ENCODE data around the gene LIN7B.
"Not testable (repeated sequence)": the region's sequence is repeated elsewhere in the genome, so short reads cannot be mapped to it uniquely, and the experiment has no call there.

Gene LIN7B

DNA sequence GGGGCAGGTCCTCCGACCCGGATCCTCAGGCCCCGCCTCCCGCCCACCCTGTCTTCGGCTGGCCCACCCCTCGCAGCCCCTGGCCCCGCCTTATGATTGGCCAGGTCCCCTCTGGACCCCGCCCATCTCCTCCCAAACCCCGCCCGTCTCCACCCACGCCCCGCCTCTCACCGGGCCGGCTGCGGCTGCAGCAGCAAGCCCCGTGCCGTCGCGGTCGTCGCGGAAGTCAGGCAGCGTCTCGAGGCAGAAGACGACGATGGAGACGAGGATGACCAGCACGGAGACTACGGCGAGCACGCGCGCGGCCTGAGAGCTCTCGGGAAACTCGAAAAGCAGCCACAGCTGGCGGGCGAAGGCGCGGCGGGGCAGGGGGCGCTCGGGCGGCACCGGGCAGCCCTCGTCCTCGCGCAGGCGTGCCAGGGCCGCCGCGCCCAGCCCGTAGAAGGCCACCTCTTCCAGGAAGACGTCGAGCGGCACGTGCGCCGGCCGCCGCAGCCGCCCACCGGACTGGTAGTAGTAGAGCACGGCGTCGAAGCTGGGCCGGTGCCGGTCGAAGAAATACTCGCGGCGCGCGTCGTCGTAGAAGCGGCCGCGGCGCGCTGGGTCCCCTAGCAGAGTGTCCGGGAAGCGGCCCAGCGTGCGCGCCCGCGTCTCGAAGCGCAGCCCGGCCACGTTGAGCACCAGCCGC lies 42.2 kb upstream of the LIN7B start:
- TF ChIP-seq, protein P1, sequence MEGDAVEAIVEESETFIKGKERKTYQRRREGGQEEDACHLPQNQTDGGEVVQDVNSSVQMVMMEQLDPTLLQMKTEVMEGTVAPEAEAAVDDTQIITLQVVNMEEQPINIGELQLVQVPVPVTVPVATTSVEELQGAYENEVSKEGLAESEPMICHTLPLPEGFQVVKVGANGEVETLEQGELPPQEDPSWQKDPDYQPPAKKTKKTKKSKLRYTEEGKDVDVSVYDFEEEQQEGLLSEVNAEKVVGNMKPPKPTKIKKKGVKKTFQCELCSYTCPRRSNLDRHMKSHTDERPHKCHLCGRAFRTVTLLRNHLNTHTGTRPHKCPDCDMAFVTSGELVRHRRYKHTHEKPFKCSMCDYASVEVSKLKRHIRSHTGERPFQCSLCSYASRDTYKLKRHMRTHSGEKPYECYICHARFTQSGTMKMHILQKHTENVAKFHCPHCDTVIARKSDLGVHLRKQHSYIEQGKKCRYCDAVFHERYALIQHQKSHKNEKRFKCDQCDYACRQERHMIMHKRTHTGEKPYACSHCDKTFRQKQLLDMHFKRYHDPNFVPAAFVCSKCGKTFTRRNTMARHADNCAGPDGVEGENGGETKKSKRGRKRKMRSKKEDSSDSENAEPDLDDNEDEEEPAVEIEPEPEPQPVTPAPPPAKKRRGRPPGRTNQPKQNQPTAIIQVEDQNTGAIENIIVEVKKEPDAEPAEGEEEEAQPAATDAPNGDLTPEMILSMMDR (IDR thresholded peaks at IDR 0.05; ENCODE audit: extremely low read depth, missing control alignments) = no peak
- peak; percentile 40 for DNase-seq (ENCODE audit: low spot score)

DNA sequence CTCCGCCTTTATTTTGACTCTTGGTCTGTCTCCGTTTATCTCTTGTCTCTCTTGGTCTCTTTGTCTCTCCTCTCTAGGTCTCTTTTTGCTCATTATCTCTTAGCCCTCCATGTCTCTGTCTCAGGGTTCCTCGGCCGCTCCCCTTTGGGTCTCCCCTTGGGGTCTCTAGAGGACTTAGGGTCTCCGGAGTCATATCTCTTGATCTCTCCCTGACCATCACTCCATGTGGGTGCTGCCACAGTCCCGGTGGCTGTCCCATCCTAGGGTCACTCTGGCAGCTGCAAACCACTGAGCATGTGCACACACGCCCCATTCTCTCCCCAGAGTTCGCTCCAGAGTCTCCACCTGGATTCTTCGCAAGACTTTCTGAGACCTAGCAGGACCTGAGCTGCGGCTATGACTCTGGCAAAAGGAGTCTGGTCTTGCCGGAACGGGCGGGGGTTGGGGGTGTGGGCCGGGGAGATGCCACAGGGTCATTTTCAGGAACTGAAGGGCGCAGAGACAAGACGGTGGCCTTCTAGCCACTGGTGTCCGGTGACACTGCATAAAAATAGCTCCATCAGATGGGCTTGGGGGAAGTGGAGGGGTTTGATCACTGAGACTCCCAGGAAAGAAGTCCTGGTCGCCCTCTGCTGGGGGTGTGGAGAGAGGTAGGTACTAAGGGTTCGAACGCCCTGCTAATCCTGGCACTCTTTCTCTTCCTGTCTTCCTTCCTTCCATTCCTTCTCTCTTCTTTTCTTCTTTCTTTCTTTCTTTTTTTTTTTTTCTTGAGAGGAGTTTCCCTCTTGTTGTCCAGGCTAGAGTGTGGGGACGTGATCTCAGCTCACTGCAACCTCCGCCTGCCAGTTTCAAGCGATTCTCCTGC lies 40.4 kb upstream of the LIN7B start:
- TF ChIP-seq, protein P1 (IDR thresholded peaks at IDR 0.05; ENCODE audit: extremely low read depth, missing control alignments) = no peak
- DNase-seq (ENCODE audit: low spot score) = peak; percentile 41

GRCh38 chr19:49074869-49075268 lies 39.3 kb upstream of the LIN7B start:
- TF ChIP-seq, protein P1 (IDR thresholded peaks at IDR 0.05; ENCODE audit: extremely low read depth, missing control alignments) = peak; percentile 51

GRCh38 chr19:49080392-49080791 lies 33.8 kb upstream of the LIN7B start:
- no peak for DNase-seq (ENCODE audit: low spot score)

More at GRCh38 chr19:49074869-49075268, 39.3 kb upstream of the LIN7B start:
- DNase-seq (ENCODE audit: low spot score) = not testable (repeated sequence)

DNA sequence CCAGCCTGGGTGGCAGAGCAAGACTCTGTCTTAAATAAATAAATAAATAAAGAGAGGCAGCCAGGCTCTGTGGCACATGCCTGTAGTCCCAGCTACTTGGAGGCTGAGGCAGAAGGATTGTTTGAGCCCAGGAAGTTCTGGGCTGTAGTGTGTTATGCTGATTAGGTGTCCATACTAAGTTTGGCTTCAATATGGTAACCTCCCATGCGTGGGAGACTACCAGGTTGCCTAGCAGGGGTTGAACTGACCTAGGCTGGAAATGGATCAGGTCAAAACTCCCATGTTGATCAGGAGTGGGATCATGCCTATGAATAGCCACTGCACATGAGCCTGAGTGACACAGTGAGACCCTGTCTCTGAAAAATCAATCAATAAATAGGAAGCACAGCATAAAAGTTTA lies 32.9 kb upstream of the LIN7B start:
- DNase-seq (ENCODE audit: low spot score) = no peak
- TF ChIP-seq, protein P1 (IDR thresholded peaks at IDR 0.05; ENCODE audit: extremely low read depth, missing control alignments) = no peak

More at GRCh38 chr19:49080392-49080791, 33.8 kb upstream of the LIN7B start:
- TF ChIP-seq, protein P1 (IDR thresholded peaks at IDR 0.05; ENCODE audit: extremely low read depth, missing control alignments) = no peak

DNA sequence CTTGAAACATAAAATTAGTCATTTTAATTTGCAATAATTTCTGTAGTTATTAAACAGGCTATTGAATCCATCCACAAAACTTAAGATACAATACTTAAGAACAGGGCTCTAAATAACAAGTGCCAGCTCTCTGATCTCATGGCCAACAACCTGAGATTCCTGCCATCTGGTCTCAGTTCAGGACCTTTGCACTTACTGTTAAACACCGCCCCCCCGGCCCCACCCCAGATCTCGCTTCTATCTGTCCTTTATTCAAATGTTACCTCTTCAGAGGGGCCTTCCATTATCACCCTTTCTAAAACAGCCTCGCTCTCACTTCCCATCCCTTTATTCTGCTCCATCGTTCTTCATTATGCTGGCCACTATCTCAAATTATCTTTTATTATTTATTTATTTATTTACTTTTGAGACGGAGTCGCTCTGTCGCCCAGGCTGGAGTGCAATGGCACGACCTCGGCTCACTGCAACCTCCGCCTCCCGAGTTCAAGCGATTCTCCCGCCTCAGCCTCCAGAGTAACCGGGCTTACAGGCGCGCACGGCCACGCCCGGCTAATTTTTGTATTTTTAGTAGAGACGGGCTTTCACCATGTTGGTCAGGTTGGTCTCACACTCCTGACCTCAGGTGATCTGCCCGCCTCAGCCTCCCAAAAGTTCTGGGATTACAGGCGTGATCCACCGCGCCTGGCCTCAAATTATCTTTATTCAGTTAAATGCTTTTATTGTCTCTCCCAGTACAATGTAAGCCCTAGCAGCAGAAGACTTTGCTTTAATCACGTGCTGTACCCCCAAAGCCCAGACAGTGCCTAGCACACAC lies 29.8 kb upstream of the LIN7B start:
- DNase-seq (ENCODE audit: low spot score) = no peak
- TF ChIP-seq, protein P1 (IDR thresholded peaks at IDR 0.05; ENCODE audit: extremely low read depth, missing control alignments) = no peak

All from GM20000 (cell line).